HG02938 (cell line): ENCODE measurements around the gene GLI3.

Experiments
- ATAC-seq: cut with Tn5 transposase; IDR thresholded peaks from one replicate; pipeline ENCODE4 v1.9.1; 2021; ENCODE audit warnings: mild to moderate bottlenecking, moderate library complexity; ENCODE audit not compliant: unreplicated experiment

GLI3 gene

DNA sequence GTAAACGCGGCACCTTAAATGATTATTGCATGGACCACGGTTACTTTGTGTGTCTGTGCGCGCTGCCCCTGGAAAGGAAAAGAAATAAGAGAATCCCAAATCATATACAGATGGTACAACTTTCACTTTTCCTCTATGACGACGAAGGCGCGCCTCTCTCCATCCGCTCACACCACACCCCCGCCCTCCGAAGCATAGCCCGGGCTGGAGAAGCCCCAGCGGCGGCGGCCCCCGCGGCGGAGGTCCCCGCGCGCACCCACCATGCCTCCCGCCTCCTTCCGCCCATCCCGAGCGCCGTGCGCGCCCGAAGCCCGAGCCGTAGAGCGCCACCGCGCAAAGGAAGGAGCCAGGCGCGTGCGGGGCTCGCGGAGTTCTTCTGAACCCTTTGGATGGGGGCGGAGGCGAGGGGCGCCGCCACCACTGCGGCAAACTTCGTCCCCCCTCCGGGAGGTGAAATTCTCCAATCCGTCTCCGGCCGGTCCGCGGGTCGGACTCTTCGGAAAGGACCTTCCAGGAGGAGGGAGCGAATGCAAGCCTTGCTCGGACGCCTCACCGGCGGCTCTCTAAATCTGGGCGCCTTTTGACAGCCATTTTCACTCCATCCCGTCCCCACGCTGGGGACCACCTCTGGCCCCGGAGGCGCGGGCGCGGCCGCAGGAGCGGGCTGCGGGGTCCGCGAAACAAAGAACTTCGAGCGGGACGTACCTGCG, 588 bp downstream of the GLI3 start:
- peak; percentile 20 for ATAC-seq

DNA sequence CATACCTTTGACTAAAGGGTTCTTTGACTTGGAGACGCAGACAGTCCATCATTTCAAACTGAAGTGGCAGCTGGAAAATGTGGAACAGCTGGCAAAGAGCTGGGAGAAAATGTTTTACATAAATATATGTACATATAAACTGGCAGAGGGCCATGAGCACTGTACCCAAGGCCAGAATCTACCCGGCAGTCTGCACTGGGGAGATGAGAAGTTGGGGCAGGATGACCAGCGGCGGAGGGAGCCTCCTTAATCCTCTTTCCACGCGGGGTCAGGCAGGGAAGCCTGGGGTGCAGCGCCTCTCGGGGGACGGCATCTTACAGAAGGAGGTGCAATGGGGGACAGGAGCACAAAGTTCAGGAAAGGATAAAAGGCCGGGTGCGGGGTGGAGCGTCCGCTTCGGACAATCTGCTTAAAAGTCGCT, 1.3 kb downstream of the GLI3 start:
- no peak for ATAC-seq

DNA sequence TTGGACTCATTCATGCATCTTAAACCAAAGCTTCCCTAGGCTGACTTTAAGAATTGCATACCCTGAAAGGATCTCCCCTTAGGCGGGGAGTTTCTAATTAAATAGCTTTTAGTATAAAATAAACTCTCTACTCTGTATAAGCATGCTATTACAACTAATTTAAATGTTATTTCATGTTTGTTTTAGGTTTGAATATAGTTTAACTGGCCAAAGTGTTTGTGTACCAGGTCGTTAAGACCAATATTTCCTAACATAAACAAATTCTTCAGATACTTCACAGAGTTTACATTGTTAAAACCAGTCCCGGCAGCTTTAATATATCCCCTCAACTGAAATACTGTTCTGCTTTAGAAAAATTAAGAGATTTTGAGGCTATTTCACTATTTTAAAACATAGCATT, 2.3 kb downstream of the GLI3 start:
- no peak for ATAC-seq

DNA sequence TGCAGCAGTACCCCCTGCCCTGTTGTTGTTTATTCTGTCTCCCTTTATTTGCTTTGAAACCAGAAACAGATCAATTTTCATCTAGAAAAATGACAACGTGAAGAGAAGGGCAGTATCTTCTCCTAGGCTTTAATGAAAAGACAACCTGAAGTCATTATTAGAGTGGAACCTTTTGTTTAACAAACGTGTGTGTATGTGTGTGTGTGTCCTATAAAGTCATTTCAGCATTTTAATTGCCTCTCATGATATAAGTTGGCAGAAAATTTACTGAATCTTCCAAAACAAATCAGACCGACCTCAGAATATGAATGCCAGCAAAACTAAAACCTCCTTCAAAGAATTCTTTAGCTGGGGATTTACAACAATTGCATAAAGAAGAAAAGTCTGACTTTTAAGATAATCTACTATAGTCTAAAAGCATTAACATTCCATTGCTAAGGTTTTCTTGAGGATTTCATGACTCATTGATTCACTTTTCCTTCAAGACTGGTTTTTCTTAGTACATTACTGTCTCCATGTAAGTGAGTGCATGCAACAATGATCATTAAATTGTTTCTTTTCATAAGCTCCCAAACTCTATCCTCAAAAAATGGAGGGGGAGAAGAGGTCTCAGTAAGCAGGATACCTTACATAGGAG, 3.2 kb downstream of the GLI3 start:
- no peak for ATAC-seq

DNA sequence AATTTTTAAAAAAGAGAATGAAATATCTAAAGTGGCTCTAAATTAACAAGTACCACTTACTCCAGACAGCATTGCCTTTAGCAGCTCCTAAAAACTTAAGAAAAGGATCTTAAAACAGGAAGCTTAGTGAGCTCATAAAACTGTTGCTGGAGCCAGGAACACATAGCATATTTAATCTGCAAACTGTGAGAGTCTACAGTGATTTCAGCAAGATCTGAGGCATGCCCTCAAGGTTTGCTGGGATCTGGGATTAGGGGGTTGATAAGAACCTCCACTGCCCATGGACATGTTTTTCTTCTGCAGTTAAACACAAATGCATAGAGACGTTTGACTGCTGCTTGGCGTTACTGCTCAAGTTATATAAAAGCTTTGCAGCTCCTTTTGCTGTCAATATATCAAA, 3.8 kb downstream of the GLI3 start:
- no peak for ATAC-seq

DNA sequence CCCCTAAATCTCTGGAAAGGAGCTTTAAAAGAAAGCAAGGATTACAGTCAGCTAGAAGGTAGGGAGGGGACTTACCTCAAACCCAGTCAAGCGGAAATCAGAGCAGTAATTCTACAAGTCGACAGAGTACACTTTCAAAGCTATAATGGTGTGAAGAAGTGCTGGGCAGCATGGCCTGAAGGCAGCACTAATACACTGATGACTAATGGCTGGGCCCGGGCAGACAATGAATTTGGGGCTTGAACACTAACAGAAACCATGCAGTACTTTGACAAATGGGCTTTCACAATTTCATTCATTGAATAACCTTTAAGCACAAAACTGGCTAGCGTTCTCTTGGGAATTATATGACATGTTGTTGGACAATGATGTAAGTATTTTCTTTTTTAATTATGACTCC, 4.7 kb downstream of the GLI3 start:
- ATAC-seq, result no peak

DNA sequence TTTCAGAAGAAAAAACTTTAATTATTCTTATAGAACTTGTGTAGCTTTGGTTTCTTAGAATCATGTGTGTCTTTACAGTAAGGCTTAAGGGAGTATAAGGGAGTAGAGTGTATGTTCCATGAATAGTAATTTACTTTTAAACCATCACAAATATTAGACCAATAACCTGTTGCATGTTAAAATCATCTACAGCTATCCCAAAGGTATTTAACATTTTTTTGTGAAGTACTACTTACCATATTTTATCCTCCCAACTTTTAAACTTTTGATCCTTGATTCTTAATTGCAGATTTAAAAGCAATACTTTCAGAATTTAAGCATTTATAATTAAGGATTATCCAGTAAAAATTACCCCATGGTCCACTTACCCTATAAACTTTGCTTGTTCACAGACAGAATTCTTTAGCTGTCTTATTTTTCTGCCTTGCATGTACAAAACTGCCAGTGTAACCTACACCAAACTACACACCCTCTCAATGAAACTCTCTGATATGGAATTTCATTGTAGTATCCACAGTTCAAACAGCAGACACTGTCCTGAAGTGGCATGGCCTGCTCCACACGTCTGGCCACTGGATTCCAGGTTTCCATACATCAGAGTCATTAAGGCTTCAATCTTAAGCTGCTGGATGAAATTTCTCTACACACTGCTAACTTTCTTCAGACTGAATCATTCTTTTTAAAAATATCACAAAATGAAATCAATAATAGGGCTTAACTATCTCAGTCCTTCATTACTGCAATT, 5.8 kb downstream of the GLI3 start:
- no peak for ATAC-seq

DNA sequence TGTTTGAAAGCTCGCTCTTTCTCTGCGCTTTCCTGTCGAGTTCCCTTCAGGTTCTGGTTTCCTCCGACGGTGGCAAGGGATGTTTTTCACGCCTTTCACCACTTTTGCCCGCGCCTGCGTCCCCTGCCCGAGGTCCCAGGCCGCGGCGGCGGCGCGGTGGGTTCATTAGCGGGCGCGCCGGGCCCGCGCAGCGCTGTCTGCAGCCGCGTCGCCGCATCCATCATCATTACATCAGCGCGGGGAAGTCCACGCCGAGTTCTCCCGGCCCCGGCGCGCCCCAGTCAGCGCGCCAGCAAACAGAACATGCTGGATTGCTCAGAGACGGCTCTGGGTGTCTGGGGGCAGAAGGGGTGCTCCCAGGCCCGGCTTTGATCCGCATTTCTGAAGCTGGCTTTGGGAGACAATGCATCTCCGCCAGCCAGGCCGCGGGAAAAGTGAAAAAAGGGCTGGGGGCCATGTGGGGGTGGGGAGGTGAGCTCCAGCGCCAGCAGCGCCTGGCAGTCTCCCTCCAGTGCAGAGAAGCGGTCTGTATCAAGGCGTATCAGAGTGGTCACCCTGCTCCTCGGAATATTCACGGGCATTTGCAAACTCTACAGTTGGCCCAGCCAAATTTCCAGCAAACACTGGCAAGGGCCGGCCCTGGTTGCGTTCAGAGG, 8.9 kb downstream of the GLI3 start:
- ATAC-seq, result no peak

DNA sequence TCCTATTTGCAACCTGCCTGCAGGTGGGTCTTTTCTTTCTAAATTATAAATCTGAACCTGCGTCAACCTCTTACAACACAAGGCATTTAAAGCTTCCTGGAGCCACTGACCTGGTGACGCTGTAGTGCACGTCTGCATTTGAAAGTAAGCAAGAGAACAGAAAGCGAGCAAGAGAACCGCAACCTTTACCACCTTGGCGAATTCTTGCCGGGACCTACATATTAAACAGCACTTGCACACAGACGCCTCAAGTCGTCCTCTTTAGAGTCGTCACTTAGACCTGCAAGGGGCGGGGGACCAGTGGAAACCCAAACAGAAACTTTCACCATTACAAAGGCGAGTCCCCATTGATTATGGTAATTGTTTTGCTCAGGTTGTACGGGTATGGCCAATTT, 9.5 kb downstream of the GLI3 start:
- no peak for ATAC-seq

DNA sequence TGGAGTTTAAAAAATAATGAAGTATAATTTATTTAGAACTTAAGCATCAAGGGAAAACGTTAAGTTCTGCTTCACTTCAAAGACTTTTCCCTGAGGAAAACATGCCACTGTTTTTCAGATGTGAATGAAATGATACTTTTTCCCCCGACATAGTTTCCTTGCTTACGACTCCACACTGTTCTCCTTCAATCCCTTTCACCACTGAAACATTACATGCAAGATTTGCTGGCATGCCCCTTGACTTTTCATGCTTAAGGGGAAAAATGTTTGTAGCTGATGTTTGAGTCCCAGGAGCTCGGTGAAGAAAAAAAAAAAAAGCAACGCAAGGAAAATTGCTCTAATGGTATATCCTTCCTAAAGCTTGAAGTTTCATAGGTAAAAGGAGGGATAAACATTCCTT, 10.0 kb downstream of the GLI3 start:
- no peak for ATAC-seq

DNA sequence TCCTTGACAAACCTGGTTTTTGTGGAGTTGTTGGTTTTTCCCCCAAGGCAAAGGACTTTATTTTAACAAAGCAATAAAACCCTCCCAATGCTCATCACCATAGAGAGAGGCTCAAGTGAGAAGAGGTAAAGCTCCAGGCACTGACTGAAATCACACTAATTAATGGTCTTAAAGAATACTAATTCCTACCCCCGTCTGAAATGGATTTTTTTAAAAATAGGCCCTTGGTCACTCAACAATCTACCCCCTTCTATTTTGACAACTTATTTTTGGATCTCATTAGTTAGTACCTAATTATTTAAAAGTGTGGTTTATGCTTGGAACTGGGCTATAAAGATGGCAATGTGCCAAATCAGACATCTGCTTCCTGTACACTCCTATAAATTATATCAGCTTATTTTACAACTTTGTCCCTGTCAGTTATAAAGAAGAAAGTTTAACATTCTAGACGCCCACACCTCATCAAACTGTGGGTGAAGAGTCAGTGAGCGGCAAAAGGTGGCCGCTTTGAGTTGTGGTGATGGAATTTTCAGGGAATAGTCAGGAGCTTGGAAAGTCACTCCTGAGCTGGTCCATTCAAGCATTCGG, 10.6 kb downstream of the GLI3 start:
- ATAC-seq, result no peak

DNA sequence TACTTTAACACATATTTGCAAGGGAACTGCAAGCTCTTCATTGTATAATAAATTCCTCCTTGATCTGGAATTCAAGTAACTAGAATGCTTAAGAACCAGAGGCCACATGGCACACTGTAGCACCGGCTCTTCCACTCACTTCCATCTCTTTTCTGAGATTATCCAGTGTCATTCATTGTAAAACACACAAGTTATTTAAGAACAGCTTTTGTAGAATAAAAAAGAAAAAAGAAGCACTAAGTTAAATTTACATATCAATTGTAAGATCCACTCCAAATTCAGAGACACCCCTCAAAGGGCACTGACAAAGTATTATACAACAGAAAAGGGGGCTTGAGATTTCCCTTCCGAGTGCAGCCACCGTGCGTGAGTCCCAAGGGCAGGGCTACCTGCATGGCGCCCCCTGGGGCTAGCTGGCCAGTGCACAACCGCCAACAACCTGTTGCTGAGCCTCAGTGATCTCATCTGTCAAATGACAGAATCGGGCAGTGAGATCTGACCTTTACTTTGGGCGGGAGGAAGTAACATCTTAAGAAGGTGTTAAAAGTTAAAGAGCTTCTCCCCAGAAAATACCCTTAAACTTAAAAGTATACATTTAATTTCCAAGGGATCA, 12.5 kb downstream of the GLI3 start:
- ATAC-seq, result no peak

DNA sequence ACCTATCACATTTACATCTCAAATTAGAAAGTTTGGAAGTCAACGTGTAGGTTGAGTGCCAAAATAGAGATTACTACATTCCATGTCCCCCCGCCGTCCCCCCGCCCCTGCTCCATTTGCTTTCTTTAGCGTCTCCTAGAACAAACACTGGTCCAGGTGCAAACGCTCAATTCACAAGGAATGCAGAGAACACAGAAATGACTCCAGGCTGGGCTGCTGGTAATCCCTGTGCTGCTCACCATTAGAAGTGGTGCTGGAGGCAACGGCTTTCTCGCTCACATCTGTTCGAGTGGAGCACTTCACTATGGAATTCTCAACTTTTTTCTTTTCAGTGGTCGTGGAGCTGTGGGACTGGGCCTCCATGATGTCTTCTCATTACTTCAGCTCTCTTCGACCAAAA, 14.1 kb downstream of the GLI3 start:
- no peak for ATAC-seq

DNA sequence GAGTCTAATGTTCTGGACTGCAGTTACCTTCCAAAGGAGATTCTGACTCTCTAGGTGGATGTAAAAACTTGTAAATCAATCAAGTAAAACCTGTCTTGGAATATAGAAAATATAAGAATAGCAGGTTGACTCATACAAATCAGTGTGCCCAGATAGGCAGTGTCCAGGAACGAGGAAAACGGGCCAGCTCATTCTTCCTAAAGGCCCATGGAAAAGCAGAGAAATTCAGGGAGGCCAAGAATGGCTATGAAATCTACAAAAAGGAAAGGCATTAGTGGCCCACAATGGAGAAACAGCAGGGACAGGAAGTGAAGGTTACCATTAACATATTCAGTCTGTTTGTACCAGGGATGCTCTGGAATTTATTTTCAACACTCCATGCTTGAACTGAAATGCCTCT, 14.9 kb downstream of the GLI3 start:
- ATAC-seq, result no peak

DNA sequence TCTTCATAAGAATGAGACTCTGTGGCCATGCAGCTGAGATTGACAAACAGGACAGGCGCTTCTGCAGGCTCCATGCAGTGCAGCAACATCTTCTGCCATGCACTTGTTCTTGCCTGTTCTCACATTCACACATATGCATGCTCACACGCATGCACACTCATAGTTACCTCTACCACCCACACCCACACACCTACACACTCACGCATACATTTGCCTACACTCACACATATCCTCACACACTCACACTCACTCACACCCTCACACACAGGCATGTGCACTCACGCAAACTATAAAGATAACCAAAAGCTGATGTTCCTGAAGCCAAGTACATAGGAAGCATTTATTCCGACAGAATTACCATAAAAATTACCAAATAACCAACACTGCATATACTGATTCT, 15.7 kb downstream of the GLI3 start:
- no peak for ATAC-seq

DNA sequence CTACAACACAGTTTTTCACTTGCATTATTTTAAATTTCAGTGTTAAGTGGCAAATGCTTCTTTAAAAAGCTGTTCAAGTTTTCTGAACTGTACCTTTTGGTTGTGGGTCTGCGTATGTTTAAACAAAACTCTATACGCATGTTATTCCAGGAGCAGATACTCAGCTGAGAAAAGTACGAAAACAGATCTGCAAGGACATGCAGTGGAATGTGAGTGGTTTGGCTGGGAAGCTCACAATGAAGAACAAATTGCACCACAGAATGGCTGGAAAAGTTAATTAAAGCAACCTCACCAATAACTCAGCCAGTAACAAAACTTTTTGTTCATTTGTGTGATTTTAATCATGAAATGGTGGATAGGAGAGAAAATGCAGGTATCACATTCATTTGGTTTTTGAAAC, 17.6 kb downstream of the GLI3 start:
- ATAC-seq, result no peak

DNA sequence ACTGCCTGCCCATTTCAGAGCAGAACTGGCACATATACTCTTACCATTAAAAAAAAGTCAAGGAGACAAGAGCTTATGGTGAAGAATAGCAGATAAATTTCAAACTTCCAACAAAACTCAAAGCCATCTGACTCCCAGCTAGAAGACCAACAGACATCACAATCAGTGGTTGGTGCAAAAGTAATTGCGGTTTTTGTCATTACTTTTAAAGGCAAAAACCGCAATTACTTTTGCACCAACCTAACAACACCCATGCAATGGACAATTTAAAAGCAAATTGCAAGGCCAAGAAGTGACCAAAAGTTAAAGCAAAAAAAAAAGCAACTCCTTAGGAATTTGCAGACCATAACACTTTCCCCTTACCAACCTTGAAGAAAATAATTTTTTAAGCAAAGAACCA, 18.8 kb downstream of the GLI3 start:
- ATAC-seq, result no peak

DNA sequence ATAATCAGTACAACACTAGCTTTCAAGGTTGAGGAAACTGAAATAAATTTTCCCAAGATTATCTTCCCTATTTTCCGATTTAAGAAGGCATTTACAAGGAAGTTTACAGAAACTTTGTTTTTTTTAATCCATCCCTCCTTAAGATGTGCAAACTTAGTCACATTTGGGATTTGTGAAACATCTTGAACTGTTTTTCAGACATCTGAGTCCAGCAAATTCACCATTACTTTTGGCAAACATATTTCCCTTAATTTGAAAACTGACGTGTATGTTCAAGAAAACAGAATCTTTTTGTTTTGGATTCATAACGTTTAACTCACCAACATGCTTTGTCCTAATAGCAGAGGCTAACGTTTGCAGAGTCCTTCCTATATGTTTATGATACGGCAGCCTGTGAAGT, 19.5 kb downstream of the GLI3 start:
- no peak for ATAC-seq

DNA sequence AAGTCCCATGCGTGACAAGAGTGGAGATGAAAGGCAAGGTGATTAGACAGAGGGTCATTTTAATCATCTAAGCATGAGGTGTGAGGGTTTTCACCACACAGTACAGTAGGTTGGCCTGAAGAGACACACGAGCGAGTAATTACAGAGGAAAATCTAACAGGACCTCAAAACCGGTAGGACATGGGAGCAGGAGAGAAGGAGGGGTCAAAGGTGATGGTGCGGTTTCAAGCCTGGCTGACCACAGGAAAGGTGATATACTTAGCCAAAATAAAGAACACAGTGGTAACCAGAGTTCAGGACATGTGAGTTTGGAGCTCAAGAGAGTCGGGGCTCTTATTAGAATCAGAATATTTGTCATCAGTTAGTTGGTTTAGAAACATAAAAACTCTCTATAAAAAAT, 20.0 kb downstream of the GLI3 start:
- no peak for ATAC-seq

DNA sequence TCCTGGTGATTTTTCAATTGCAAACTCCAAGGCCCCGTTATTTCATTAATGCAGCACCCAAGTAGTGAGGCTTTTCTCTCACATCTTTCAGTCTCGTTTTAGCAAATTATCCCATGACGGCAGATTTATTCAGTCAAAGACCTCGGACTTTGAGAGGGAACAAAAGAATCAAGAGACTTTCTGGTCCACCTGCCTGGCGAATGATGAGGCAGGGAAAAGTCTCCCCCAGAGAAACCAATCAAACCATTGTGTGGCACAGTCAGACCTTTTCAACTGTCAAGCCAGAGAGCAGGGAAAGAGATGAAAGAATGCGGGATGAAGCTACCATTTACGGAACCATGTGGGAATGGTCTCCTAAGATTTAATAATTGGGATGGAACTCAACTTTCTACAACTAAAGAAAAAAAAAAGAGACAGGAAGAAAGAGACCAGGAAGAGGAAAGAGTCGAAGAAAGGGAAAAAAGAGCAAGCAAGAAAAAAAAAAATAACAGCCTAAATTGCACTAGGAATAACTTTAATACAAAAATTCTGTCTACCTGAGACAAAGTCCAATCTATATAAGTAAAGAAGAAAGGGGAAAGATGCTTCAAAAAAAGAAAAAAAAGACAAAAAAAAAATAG, 22.8 kb downstream of the GLI3 start:
- ATAC-seq, result no peak

DNA sequence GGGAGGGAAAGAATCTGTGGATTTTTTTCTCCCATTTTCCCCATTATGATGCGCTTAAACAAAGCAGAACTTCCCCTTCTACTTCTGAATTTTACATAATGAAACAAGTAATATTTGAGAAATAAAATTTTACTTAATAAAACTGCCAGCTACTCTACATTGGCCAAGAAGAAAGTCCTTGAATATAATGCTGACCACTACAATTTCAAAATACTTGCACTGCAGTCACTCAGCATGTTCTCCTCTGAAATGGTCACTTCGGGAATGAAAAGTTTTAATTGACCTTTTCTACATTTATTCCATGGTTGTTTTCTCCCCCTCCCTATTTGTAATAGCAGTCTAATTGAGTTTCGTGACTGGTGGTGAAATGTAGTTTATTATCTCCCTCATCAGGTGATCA, 23.9 kb downstream of the GLI3 start:
- no peak for ATAC-seq
